Embryonic facial prominence (tissue), 1 donor: Measurements from ENCODE around the gene HSBP1L1.

Experiments used
- DNase-seq: peaks from one replicate; pipeline ENCODE4 v3.0.0-alpha.2; 2016; ENCODE audit errors: extremely low spot score

Gene HSBP1L1

DNA sequence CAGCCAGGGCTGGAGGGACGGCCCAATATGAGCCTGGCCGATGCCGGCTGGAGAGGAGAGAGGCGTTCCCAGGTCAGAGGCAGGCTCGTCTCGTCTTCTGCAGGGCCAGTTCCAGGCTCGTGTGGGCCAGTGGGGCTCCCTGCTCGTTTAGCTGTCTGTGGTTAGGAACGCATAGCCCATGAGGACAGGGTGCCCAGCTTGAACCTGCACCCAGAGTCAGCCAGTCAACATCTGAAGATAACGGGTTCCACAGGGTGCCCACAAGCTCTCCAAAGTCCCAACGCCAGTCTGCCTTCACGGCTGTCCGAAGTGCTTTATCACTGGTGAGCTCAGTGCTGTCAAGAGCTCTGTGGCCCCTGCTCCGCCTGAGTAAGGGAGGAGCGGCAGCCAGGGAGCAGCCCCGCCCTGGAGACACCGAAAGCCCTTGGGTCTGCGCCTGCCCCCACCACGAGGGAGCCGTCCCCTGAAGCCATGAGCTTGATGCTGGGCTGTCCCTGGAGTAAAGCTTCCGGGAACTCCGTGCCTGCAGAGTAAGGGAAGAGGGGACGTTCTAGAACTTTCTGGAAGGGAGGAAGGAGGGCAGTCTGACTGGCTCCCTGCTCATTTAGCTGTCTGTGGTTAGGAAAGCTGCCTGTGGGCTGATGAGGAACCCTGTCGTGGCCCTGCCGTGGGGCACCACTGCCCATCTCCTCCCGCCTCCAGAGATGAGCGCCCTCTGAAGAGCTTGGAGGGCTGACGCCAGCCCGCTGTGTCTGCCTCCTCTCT lies 2.7 kb upstream of the HSBP1L1 start:
- no peak for DNase-seq

DNA sequence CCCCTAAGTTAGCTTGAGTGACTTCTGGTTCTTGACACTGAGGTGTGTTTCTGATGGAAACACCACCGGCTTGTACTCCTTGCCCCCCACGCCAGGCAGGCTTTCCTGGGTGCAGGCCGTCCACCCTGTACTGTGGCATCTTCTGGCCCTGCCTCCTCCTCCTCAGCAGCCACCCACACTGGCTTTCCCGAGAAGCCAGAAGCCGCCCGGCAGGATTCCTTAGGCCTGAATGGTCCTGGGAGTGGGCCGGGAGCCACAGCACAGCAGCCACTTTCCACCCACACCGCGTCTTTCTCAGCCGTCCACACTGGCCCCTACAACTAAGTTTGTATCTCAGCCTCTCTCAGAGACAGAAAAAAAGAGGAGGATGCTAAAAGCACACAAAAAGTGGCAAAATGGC lies 2.1 kb upstream of the HSBP1L1 start:
- no peak for DNase-seq

DNA sequence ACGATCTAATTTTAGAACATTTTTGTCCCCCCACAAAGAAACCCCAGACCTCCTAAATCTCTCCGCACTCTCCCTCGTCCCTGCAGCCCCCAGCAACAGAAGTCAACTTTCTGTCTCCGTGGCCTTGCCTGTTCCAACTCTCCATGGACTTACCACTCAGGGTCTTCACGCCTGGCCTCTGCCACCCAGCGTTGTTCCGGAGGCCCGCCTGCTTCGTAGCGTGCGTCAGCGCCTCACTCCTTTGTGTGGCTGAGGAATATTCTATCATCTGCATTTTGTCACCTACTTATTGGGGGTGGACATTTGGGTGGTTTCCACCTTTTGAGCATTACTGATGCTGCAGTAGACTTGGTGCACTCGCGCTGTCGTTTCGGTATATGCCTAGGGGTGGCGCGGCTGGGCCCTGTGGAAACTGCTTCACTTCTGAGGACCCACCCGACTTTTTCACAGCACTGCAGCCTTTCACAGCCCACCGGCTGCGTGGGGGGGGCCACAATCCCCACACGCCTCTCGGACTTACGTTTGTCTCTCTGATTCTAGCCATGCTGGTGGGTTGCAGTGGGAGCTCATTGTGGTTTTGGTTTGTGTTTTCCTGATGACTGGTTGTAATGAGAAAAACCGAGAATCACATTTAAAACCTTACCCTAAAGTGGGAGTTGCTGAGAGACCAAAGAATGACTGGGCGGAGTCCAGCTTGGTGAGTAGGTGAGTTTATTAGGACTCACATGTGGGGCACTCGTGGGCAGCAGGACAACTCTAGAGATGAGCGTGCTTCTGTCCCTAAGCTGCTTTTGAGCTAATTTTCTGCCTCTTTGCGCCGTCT lies 1.4 kb upstream of the HSBP1L1 start:
- DNase-seq = no peak

DNA sequence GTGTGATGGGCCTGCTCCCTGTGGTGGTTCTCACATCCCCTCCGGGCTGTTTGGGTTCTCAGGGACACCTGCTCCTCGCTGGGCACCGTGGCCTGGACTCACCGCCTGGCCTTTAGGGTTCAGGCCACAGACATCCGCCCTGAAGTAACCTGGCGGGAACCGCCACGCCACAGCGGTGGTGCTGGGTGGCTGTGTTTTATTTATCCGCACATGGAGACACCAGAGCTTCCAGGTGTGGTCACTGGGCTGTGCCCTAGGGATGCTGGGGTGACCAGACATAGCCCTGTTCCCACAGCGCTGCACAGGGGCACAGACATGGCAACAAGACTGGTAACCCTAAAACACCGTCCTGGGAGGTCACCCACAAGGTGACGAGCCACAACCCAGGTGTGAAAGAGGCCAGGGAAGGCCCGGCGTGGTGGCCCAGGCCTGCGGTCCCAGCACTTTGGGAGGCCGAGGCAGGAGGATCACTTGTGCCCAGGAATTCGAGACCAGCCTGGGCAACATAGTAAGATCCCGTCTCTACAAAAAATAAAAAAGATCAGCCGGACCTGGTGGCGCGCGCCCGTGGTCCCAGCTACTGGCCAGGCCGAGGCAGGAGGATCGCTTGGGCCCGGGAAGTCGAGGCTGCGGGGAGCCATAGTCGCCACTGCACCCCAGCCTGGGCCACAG lies 649 bp upstream of the HSBP1L1 start:
- no peak for DNase-seq

DNA sequence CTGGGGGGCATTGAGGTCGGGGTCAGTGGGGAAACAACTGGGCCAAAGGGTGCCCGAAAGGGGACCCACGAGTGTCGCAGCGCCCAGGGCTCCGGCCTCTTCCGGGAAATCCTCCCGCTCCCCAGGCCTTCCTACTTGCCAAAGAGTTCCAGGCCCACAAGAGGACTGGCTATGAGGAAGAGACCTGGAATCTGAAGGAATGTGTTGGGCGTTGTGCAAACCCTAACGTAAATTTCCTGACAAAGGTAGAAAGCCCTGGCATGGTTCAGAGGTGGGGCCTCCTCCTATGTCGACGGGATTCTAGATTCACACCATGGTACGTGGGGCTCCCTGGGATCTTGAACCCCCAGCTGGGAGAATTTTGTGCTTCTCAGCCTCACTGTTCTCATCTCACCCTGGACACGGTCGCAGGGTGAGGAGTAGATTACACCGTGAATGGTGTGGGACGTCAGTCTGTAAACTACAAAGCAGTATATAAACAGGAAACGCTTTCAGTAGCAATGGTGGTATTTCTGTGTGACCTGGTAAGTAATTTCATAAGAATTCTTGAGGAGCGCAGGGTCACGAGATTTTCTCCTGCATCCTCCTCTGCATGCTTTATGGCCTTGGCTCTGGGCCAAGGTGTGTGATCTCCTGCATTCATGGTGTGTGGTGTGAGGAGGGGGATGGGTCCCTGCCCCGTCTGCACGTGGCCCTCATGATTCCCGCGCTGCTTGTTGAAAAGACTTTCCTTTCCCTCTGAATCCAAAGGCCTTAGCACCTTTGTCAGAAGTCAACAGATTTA lies 868 bp downstream of the HSBP1L1 start:
- DNase-seq = no peak

DNA sequence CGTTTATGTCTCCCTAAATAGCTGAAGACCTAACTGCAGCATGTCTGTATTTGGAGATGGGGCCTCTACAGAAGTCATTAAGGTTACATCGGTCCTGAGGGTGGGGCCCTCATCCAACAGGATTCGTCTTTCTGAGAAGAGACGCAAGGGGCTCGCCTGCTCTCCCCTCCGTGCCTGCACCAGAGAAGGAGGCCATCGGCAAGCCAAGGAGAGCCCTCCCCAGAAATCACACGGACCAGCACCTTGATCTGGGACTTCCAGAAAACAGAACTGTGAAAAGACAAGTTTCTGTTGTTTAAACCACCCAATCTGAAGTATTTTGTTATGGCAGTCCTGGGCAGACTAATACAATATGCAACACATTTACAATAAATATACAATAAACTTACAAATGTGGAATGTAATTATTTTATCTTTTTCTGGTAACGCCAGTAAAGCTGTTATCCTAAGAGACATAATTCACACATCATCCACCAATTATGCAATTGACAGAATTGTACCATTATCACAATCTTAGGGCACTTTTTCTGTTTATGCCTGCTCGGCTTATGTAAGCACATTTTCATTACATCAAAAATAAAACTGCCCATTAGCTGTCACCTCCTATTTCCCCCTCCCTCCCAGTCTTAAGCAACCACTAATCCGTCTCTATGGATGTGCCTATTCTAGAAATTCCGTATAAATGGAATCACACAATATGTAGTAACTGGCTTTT lies 6.1 kb downstream of the HSBP1L1 start:
- DNase-seq = no peak

DNA sequence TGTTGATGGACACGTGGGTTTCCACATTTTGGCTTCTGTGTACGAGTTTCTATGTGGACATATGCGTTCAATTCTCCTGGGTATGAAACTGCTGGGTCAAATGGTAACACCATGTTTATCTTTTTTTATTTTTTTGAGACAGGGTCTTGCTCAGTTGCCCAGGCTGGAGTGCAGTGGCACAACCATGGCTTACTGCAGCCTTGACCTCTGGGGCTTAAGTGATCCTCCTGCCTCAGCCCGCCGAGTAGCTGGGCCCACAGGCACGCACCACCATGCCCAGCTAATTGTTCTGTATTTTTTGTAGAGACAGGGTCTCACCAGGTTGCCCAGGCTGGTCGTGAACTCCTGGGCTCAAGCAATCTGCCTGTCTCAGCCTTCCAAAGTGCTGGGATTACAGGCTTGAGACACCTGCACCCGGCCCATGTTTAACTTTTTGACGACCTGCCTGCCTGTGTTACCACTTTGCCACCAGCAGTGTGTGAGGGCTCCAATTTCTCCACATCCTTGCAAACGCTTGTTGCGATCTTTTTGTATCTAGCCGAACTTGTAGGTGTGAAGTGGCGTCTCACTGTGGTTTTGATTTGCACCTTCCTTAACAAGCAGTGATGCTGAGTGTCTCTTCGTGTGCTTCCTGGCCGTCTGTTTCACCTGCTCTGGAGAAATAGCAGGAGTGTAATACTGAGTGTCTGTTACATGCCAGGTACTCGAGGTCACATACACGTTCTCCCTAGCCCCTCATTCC lies 6.9 kb downstream of the HSBP1L1 start:
- DNase-seq = no peak

DNA sequence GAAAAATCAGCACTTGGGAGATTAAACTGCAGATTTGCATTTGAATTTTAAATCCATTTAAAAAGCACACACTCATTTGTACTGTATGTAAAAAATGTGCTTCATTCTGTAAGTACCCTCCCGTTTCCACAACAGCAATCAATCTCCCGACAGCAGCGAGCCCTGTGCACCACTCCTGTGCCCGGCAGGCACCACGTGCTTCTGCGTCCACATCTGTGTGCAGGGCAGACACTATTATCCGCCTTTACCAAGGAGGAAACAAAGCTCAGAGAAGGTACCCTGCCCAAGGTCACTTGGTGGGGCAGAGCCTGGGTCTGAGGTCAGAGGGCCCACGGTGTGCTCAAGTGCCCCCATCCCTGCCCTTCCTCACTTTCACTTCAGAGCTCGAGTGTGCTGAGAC lies 7.5 kb downstream of the HSBP1L1 start:
- DNase-seq = no peak

DNA sequence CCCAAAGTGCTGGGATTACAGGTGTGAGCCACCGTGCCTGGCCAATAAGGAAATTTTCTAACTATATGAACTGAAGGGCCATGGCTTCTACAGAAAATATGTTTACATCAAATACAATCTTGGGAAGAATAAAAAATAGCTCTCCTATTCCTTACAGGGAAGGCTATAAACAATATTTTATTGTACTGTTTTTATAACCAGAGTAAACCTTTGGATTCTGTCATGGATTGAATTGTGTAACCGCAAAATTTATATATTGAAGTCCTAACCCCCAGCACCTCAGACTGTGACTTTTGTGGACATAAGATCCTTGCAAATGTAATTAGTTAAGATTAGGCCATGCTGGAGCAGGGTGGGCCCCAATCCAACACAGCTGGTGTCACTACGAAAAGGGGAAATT lies 8.3 kb downstream of the HSBP1L1 start:
- no peak for DNase-seq

DNA sequence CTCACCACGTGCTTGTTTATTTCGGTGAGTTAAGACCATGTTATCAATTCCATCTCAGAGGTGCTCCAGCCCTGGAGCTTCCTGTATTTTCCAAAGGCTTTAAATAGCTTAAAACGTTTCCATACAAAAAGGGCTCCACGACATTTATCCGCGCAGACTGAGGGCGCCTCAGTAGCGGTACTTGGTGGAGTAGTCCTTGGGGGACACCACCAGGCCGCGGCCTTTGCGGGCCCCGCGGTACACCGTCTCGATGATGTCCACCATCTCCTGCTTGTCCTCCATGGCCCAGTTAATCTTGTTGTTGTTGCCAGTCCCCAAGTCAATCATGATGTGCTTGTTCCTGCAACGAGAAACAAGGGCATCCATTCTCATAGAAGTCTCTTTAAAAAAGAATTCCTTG lies 9.1 kb downstream of the HSBP1L1 start:
- DNase-seq = no peak

DNA sequence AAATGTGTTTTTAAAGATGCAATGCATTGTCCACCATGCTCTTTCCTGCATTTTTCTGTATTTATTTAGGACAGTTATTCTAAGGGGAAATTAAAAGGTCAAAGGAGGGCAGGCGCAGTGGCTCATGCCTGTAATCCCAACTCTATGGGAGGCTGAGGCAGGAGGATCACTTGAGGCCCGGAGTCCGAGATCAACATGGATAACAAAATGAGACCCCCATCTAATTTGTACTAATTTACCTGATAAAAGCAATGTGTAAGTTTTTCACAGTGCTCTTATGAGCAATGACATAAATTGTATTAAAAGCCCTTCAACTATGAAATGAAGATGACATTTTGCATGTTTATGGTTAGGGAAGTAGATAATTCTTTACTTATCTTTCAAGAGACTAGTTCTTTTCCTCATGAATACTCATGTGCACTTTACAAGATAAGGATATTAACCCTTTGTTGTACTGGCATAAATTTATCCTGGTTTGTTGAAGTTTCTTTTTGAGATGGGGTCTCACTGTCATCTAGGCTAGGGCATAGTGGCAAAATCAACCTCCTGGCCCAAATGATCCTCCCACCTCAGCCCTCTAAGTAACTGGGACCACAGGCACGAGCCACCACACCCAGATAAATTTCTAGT lies 9.7 kb downstream of the HSBP1L1 start:
- DNase-seq = no peak

DNA sequence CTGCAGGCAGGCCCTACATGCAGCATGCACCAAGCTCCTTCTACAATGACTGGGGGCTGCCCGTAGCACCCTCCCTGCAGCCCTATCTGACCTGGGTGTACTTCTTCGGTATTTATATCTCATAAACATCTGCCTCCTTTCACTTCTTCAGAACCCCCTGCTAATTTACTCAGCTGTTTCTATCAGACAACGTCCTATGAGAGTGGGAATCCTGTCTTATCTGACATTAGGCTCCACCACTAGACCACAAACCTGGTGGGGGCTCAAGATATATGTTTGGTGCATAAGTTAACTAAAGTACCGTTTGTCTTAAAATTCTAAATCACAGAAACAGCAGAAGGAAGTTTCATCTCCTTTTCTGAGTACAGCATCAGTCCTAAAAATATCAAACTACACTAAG lies 10.6 kb downstream of the HSBP1L1 start:
- no peak for DNase-seq

DNA sequence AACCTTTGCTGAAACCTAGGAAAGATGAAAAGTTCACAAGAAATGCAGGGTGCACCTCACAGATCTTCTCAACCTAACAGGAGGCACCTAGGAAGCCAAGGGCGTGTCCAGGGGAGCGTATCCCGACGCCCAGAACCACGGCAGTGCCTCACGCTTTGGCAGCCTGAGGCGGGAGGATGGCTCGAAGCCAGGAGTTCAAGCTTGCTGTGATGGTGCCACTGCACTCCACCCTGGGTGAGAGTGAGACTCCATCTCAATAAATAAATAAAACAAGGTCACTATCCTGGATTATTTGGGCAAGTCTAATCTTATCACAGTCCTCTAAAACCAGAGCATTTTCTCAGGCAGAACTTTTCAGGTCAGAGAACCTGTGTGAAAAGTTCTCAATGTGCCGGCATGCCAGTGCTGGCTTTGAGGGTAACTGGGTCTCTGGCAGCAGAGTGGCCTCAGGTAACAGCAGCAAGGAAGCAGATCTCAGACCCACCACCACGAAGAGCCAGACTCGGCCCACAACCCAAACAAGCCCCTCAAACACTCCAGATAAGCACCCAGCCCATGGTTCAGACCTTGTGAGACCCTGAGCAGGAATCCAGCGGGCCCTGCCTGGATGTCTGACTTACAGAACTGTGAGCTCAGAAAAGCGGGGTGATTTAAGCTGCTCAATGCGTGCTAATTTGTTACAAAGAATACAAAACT lies 11.7 kb downstream of the HSBP1L1 start:
- no peak for DNase-seq

DNA sequence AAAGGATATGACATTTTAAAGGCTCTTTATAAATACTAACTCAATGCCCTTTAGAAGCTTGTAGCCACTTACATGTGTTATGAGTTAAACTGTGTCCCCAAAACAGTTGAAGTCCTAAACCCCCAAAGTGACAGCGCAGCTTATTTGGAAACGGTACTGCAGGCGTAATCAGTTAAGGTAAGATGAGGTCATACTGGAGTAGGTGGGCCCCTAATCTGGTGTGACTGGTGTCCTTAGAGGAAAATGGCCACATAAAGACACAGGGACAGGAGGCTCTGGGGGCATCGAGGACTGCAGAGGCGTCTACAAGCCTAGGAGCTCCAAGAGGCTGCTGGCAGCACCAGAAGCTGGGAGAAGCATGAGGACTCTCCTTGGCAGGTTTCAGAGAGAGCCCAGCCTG lies 15.4 kb downstream of the HSBP1L1 start:
- DNase-seq = no peak

DNA sequence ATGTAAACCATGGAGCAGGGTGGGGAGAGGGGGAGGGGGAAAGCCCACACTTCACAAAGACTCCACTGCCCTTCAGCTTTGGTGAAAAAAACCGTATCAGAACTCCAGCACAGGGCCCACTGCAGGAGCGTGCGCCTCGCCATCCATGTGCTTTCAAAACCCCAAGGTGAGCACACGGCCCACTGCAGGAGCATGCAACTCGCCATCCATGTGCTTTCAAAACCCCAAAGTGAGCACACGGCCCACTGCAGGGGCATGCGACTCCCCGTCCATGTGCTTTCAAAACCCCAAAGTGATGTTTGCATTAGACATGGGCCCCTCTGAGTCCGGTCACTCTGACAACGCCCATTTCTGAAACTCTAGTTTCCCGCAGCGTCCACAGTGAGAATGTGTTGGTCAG lies 16.1 kb downstream of the HSBP1L1 start:
- no peak for DNase-seq

DNA sequence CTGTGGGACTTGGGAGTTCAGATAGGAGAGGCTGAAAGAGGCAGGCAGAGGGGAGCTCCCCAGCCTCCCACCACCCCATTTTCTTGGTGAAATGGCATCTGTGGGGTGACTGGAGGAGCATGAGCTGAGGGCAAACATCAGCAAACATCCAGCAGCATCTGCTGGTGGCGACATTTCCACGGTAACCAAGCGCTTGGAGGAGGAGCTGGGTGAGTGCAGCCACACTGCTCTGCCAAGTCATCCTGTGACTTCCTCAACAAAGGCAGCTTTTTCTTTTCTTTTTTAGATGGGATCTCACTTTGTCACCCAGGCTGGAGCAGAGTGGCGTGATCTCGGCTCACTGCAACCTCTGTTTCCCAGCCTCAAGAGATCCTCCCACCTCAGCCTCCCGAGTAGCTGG lies 18.3 kb downstream of the HSBP1L1 start:
- DNase-seq = no peak

DNA sequence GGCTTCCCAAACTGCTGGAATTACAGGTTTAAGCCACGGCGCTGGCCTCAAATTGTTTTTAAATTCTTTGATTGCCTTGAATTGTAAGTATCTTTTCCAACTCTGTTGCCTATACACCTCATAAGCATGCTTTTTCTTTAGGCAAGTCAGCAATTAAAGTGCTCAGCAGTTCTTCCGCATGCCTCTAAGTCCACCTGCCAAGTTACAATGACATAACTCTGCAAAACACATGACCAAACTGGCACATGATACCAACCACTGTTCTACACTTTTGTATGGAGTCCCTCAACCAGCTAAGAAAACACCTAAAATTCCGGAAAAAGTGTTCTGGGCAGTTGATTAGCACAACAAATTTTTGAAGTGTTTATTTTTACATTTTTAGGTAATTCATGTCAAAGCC lies 18.8 kb downstream of the HSBP1L1 start:
- DNase-seq = no peak

DNA sequence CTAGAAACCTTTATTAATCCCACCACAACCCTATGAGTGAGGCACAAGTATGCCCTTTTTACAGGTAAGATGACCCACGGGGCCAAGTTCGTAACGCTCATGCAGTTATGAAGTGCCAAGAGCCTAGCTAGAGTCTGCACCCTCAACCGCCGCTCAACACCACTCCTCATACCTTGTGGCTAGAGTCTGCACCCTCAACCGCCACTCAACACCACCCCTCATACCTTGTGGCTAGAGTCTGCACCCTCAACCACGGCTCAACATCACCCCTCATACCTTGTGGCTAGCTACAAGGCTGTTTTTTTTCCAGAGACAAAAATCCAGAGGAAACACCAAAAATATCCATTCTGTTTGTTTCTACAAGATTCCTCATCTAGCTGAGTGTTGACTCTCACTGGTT lies 19.4 kb downstream of the HSBP1L1 start:
- no peak for DNase-seq

DNA sequence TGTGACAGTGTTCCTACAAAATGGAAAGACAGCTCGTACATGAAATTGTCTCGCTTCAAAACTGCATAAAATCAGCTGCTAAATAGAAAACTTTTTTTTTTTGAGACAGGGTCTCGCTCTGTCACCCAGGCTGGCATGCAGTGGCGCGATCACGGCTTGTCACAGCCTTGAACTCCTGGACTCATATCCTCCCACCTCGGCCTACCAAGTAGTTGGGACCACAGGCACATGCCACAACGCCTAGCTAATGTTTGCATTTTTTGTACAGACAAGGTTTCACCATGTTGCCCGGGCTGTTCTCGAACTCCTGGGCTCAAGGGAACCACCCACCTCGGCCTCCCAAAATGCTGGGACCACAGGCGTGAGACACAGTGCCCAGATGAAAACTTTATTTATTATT lies 20.7 kb downstream of the HSBP1L1 start:
- DNase-seq = no peak

DNA sequence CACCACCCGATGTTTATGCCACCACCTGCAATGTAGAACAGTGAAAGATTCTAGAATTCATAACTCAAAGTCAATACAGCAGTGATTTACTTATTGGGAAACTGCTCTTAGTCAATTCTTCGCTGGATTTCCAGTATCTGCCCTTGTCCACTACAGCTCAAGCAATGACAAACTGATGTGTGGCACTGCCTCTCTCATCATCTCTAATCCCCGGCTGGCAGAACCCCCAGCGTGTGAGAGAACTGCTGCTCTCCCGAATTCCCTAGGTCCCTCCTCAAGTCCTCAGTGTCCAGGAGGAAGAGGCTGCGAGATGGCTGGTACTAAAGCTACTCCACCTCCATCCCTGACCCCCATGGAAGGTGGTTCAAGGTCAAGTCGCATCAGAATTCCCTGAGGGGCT lies 22.3 kb downstream of the HSBP1L1 start:
- no peak for DNase-seq
